Measurements from ENCODE around the gene AGMO.
A peak's percentile ranks its signal among the peaks of the same experiment; 100 is the strongest.

Gene AGMO

DNA sequence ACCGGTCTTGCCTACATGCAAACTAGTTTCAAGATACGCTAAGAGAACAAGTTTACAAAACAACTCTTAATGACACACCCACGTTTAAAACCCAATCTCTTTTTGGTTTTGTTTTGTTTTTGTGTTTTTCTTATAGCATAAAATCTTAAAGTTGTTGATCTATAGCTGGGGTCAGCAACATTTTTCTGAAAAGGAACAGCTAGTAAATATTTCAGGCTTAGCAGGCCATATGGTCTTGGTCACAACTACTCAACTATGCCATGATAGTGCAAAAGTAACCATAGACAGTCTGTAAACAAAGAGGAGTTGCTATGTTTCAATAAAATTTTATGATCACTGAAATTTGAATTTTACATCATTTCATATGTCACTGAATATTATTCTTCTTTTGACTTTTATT, 327.4 kb downstream of the AGMO start:
- Mint-ChIP-seq H3K9me3 (no peaks in the 10 kb centered on the region), H3K4me3 (no peak overlapping the region), H3K36me3 (ENCODE audit: low read depth) (no peaks in the 10 kb centered on the region)

DNA sequence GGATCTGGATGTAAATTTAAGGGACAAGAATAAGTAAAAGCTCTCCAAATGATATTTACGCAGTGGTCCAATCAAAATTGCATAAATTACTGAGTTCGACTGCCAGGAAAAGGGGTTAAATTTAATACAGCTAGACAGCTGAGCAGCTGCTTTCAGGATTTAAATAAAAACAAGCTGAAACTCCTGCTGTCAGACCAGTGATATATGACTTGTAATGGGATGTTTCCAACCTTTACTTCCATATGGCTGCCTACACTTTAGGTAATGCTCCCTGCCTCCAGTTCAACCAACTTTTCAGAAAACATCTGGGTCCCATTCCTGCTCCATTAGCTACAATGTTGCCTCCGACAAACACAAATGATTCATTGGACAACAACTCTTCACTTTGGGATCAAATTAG, 333.0 kb downstream of the AGMO start:
- no peaks in the 10 kb centered on the region for H3K27me3 Mint-ChIP-seq (ENCODE audit: low read depth)
- H3K27ac Mint-ChIP-seq, result peak overlapping the region in 1 of 3 experiments; percentile 25
- no peaks in the 10 kb centered on the region for H3K36me3 Mint-ChIP-seq (ENCODE audit: low read depth)
- H3K4me1 Mint-ChIP-seq, result peaks cover 12% of the 10 kb centered on the region
- TF ChIP-seq, protein P1, sequence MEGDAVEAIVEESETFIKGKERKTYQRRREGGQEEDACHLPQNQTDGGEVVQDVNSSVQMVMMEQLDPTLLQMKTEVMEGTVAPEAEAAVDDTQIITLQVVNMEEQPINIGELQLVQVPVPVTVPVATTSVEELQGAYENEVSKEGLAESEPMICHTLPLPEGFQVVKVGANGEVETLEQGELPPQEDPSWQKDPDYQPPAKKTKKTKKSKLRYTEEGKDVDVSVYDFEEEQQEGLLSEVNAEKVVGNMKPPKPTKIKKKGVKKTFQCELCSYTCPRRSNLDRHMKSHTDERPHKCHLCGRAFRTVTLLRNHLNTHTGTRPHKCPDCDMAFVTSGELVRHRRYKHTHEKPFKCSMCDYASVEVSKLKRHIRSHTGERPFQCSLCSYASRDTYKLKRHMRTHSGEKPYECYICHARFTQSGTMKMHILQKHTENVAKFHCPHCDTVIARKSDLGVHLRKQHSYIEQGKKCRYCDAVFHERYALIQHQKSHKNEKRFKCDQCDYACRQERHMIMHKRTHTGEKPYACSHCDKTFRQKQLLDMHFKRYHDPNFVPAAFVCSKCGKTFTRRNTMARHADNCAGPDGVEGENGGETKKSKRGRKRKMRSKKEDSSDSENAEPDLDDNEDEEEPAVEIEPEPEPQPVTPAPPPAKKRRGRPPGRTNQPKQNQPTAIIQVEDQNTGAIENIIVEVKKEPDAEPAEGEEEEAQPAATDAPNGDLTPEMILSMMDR (IDR thresholded peaks at IDR 0.05; ENCODE audit: unreplicated experiment in 3 of 3), result no peak
- H3K4me3 Mint-ChIP-seq, result no peak overlapping the region
- peaks cover 4% of the 10 kb centered on the region for H3K9me3 Mint-ChIP-seq

More for the DNA sequence above, 327.4 kb downstream of the AGMO start:
- TF ChIP-seq, protein P1 (IDR thresholded peaks at IDR 0.05; ENCODE audit: unreplicated experiment in 3 of 3), result no peak
- Mint-ChIP-seq H3K27me3 (ENCODE audit: low read depth) (no peaks in the 10 kb centered on the region), H3K27ac (peak overlapping the region in 1 of 3 experiments; percentile 52), H3K4me1 (peaks cover 15% of the 10 kb centered on the region)

- Mint-ChIP-seq H3K36me3 (ENCODE audit: low read depth) (no peaks in the 10 kb centered on the region), H3K27ac (no peak overlapping the region), H3K4me1 (peaks cover 12% of the 10 kb centered on the region), H3K4me3 (no peak overlapping the region), H3K9me3 (peaks cover 4% of the 10 kb centered on the region), H3K27me3 (ENCODE audit: low read depth) (no peaks in the 10 kb centered on the region)
- TF ChIP-seq, protein P1 (IDR thresholded peaks at IDR 0.05; ENCODE audit: unreplicated experiment in 3 of 3), result no peak
These were observed 335.8 kb downstream of the AGMO start for GRCh38 chr7:15225981-15226380.

DNA sequence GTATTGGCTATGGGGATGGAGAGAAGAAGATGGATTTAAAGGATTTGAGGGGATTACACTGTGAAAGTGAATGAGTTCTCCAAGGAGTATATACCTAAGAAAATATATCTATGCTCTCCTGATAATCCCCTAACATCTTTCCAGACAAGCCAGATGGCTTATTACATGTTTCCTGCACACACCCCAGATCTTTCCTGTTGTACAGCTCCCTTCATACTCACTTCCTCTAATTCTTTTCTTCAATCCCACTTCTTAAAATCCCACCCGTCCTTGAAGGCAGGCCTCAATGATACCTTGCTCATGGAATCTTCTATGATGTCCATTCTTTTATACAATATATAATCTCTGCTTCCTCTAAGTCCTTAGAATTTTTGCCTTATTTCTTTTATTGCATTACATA, 342.1 kb downstream of the AGMO start:
- no peak overlapping the region for H3K27ac Mint-ChIP-seq
- no peaks in the 10 kb centered on the region for H3K27me3 Mint-ChIP-seq (ENCODE audit: low read depth)
- no peaks in the 10 kb centered on the region for H3K36me3 Mint-ChIP-seq (ENCODE audit: low read depth)
- H3K9me3 Mint-ChIP-seq, result no peaks in the 10 kb centered on the region
- TF ChIP-seq, protein P1 (IDR thresholded peaks at IDR 0.05; ENCODE audit: unreplicated experiment in 3 of 3), result no peak
- no peaks in the 10 kb centered on the region for H3K4me1 Mint-ChIP-seq
- no peak overlapping the region for H3K4me3 Mint-ChIP-seq

DNA sequence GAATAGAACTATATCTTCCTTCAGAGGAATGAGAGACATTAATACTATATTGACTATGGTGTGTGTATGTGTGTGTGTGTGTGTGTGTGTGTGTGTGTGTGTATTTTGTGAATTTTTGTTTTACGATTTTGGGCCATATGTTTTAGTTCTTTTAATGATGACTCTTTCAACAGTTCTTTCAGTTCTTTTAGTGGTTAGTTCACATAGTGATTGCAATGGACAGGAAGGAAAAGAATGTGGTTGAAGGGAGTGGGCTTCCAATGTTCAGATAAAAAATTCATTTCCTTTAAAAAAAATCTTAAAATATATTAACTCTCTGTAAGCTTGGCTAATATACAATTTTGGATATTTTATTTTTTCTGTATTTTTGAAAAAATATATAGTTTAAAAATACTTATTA, 343.6 kb downstream of the AGMO start:
- no peak overlapping the region for H3K27ac Mint-ChIP-seq
- TF ChIP-seq, protein P1 (IDR thresholded peaks at IDR 0.05; ENCODE audit: unreplicated experiment in 3 of 3), result no peak
- no peaks in the 10 kb centered on the region for H3K36me3 Mint-ChIP-seq (ENCODE audit: low read depth)
- no peak overlapping the region for H3K4me3 Mint-ChIP-seq
- no peaks in the 10 kb centered on the region for H3K27me3 Mint-ChIP-seq (ENCODE audit: low read depth)
- no peaks in the 10 kb centered on the region for H3K4me1 Mint-ChIP-seq
- H3K9me3 Mint-ChIP-seq, result no peaks in the 10 kb centered on the region

GRCh38 chr7:15215616-15216015, 346.2 kb downstream of the AGMO start:
- H3K36me3 Mint-ChIP-seq (ENCODE audit: low read depth), result no peaks in the 10 kb centered on the region
- H3K4me1 Mint-ChIP-seq, result no peaks in the 10 kb centered on the region
- no peaks in the 10 kb centered on the region for H3K27me3 Mint-ChIP-seq (ENCODE audit: low read depth)
- no peak overlapping the region for H3K4me3 Mint-ChIP-seq
- TF ChIP-seq, protein P1 (IDR thresholded peaks at IDR 0.05; ENCODE audit: unreplicated experiment in 3 of 3), result no peak
- no peak overlapping the region for H3K27ac Mint-ChIP-seq
- H3K9me3 Mint-ChIP-seq, result no peaks in the 10 kb centered on the region
